Measurements from ENCODE around the gene INAFM1.
A peak's percentile ranks its signal among the peaks of the same experiment; 100 is the strongest.

The INAFM1 gene

GRCh38 chr19:47228937-47229675 lies 45.6 kb upstream of the INAFM1 start:
- H3K4me3 ChIP-seq (ENCODE audit: control insufficient read depth, low read depth, low read length) = peak overlapping the region; percentile 93
- TF ChIP-seq CTCF (conservative IDR thresholded peaks at IDR 0.05; ENCODE audit: control insufficient read depth, insufficient read depth, low read depth, low read length) = no peak
- DNase-seq (ENCODE audit: low read depth) = peak; percentile 41

DNA sequence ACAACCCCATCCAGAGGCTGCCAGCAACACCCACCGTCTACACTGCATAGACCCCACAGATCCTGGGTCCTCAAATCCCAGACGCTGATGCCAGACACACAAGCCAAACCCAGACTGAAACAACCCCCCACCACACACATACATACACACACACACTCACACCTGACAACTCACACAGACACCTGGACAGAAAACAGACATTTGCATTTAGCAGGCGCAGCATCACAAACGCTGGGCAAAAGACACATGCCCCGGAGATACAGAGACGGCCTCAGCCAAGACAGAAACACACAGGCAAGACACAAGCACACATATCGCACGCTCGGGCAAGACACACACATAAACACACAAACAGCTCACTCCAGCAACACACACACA lies 45.0 kb upstream of the INAFM1 start:
- TF ChIP-seq CTCF (conservative IDR thresholded peaks at IDR 0.05; ENCODE audit: control insufficient read depth, insufficient read depth, low read depth, low read length) = no peak
- peak; percentile 30 for DNase-seq (ENCODE audit: low read depth)
- peak overlapping the region; percentile 93 for H3K4me3 ChIP-seq (ENCODE audit: control insufficient read depth, low read depth, low read length)

DNA sequence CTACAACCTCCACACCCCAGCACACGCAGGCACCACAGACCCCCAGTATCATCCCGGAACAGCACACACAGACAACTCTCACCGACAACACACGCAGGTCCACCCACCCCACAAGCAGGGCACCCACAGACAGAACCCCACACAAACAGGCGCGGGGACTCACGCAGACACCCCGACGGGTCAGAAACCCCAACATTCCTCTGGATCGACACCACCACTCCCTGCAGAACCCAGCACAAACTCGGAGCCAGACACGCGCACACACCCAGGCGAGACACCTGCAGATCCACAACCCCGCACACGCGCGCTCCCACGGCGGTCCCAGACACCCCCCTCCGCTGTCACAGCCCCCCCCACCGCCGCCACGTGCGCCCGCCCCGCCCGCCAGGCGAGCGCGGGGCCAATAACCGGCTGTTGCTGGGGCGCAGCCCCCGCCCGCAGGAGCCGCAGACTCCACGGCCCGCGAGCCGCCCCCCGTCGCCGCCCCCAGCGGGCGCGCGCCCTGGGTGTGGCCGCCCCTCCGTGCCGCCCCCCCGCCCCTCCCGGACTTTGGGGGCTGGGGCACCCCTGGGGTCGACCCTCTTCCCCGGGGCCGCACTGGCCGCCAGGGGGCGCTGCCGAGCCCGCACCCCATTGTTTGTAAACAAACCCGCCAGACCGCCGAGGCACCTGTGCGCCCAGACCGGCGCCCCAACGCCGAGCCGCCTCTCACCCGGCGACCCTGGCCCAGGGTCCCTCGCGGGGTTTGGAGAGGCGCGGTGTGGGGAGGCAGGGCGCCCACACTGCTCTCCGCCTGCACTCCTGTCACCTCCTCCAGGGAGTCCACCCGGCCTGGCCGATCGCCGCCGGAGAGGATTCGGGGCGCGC lies 44.4 kb upstream of the INAFM1 start:
- H3K4me3 ChIP-seq (ENCODE audit: control insufficient read depth, low read depth, low read length) = peak overlapping the region; percentile 93
- TF ChIP-seq CTCF (conservative IDR thresholded peaks at IDR 0.05; ENCODE audit: control insufficient read depth, insufficient read depth, low read depth, low read length) = peak; percentile 43
- DNase-seq (ENCODE audit: low read depth) = peak; percentile 29

DNA sequence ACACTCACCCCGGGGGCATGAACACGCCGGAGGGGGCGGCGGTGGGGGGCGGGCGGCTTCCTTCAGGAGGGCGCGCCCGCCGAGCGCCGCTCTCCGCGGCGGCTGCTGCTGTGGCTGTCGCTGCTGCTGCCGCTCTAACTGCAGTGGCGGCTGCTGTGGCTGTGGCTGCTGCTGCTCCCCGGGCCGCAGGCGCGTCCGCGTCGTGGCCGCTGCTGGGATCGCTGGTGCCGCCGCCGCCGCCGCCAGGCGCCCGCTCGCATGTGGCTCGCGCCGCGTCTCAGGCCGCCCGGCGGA lies 43.8 kb upstream of the INAFM1 start, which contains the start of gene BBC3:
Gene BBC3, minus strand, starts transcription at position 279 of the 294 bp plus-strand sequence. CDS start 2,768 bp downstream, outside the sequence.
- TF ChIP-seq CTCF (conservative IDR thresholded peaks at IDR 0.05; ENCODE audit: control insufficient read depth, insufficient read depth, low read depth, low read length) = no peak
- no peak for DNase-seq (ENCODE audit: low read depth)

DNA sequence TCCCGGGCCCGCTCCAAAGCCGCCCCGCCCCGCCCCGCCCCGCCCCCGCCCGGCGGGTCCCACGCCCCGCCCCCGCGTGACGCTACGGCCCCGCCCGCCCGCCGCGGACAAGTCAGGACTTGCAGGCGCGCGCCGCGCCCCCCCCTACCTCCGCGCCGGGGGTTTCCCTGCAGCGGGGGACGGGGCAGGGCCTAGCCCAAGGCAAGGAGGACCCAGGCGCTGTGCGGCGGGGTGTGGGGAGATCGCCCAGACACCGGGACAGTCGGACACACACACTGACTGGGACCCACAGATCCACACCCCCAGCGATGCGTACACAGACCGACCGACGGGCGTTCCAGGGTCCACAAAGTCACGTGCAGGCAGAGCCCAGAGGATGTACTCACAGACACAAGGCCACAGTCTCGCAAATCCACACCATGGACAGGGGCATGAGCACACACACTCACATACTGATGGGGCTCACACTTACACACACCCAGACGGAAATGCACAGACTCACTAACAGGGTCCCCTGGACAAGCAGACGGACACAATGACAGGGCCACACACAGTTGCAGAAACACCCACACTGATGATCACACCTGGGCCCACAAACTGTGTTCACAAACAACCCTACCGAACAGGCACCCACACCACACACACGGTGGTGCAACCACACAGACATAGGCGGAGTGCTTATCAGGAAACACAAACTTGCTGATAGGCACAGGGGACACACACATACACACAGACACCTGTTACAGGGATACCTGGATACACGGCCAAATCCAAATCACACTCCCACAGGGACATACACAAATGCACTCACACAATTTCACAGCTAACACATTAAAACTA lies 43.2 kb upstream of the INAFM1 start:
- H3K4me3 ChIP-seq (ENCODE audit: control insufficient read depth, low read depth, low read length) = peak overlapping the region; percentile 68
- TF ChIP-seq CTCF (conservative IDR thresholded peaks at IDR 0.05; ENCODE audit: control insufficient read depth, insufficient read depth, low read depth, low read length) = no peak
- peak; percentile 76 for DNase-seq (ENCODE audit: low read depth)

More for the DNA sequence above, 43.8 kb upstream of the INAFM1 start, which contains the start of gene BBC3:
- H3K4me3 ChIP-seq (ENCODE audit: control insufficient read depth, low read depth, low read length) = peak within 1 kb of the TSS; percentile 93

All from fibroblast of mammary gland (primary cell).